Spleen (tissue), 11 donors: ENCODE results near the gene ABCB9. TPM values are rescaled to one million over a fixed set of nuclear protein-coding genes. Genes with fewer than 3 reads are reported as not detected.

Experiments used
- DNase-seq: peaks from one replicate; pipeline ENCODE4 v3.0.0-alpha.2; 2020
- H3K27ac ChIP-seq, 8 donors: fragments of 200-600 bp; sonication (generic) in 7 of 8; 1 replicate in 4 of 8; 2 replicates in 4 of 8; pipeline versions ENCODE4 v1.5.0 to v1.8.0; 2016 to 2021; ENCODE audit warnings: inconsistent platforms in 4 of 8, mild to moderate bottlenecking in 4 of 8, moderate library complexity in 1 of 8
- H3K27me3 ChIP-seq, 7 donors: fragments of 200-600 bp; sonication (generic) in 6 of 7; replicated peaks in 1 of 7; 1 replicate in 4 of 7; 2 replicates in 3 of 7; pipeline versions ENCODE4 v1.5.0 to v1.8.0; 2016 to 2021; ENCODE audit warnings: inconsistent platforms in 3 of 7, mild to moderate bottlenecking in 1 of 7
- H3K36me3 ChIP-seq, 6 donors: fragments of 200-600 bp; sonication (generic) in 5 of 6; 1 replicate in 4 of 6; 2 replicates in 2 of 6; pipeline versions ENCODE4 v1.5.0 to v1.8.0; 2016 to 2021; ENCODE audit warnings: inconsistent platforms in 2 of 6
- H3K4me1 ChIP-seq, 6 donors: fragments of 200-600 bp; sonication (generic) in 5 of 6; 1 replicate in 3 of 6; 2 replicates in 3 of 6; pipeline versions ENCODE4 v1.5.0 to v1.8.0; 2016 to 2021; ENCODE audit warnings: inconsistent platforms in 3 of 6
- H3K4me3 ChIP-seq, 8 donors: fragments of 200-600 bp; sonication (generic) in 7 of 8; 1 replicate in 4 of 8; 2 replicates in 4 of 8; pipeline versions ENCODE4 v1.5.0 to v1.8.0; 2016 to 2021; ENCODE audit warnings: inconsistent platforms in 4 of 8, mild to moderate bottlenecking in 4 of 8, moderate library complexity in 2 of 8
- H3K9me3 ChIP-seq, 8 donors: fragments of 200-600 bp; sonication (generic) in 7 of 8; 1 replicate in 4 of 8; 2 replicates in 4 of 8; pipeline versions ENCODE4 v1.5.0 to v1.8.0; 2016 to 2021; ENCODE audit warnings: inconsistent platforms in 4 of 8
- CTCF ChIP-seq, 11 experiments: fragments of 200-600 bp in 7 of 11; fragments of 450-650 bp in 4 of 11; sonication (generic) in 4 of 11; IDR thresholded peaks in 8 of 11; conservative IDR thresholded peaks in 3 of 11; 1 replicate in 7 of 11; 2 replicates in 4 of 11; pipeline versions ENCODE4 v1.4.0 to v1.8.0; 2016 to 2021; ENCODE audit warnings: antibody characterized with exemption in 11 of 11, inconsistent platforms in 4 of 11, mild to moderate bottlenecking in 1 of 11
- POLR2A ChIP-seq, 3 donors: fragments of 450-650 bp; IDR thresholded peaks; one replicate each; pipeline ENCODE4 v1.5.1; 2017; ENCODE audit warnings: antibody characterized with exemption in 3 of 3, mild to moderate bottlenecking in 1 of 3
- POLR2AphosphoS5 ChIP-seq, 3 donors: sonication (generic); formaldehyde crosslinking; IDR thresholded peaks; one replicate each; pipeline ENCODE4 v1.5.1; 2017; ENCODE audit warnings: antibody characterized with exemption in 3 of 3
- WGBS, 5 donors: extraction: QIAGEN DNeasy Blood & Tissue Kit in 3 of 5; methylation state at CpG; one replicate each; pipeline versions ENCODE4 v1.1.5 to v1.1.7; 2013 to 2018; 5-methylcytosine and 5-hydroxymethylcytosine counted together
- intact Hi-C: fragments of 100-400 bp; cut with DNase I; formaldehyde crosslinking; loops from one replicate; pipeline ENCODE4 v1.15.0; 2023; ENCODE audit warnings: low total_unique reads
- polyA plus RNA-seq, 3 donors: library from polyadenylated mRNA; stranded (reverse); fragments of 200-250 nt; gene quantifications; one replicate each; pipeline ENCODE4 v1.2.1, GENCODE V29; 2013
- total RNA-seq, 7 donors: library from RNA; depleted of rRNA in 3 of 7; stranded (reverse); fragments of >200 nt in 3 of 7; fragmentation: NEBNext Ultra II Directional in 4 of 7; extraction: Animal tissue kit (Norgen Biotek cat#: 25700) in 4 of 7; gene quantifications; one replicate each; pipeline versions ENCODE4 v1.1.0 to v1.2.1, GENCODE V29; 2016 to 2021
- donor health status: healthy with polysubstance abuse.
- donor health status: DM: no; HTN: no; CAD: no; lungs with moderate emphysema.
- donor health status: DM: no; HTN: no; CAD: no.
- donor health status: Bipolar disorder and iron deficiency.
- donor health status: healthy.
- donor health status: DM: no; HTN: no; CAD: no.
- donor health status: DM: yes; HTN: yes; CAD: no.

The ABCB9 gene
- total and polyA plus RNA-seq, 10 donors: 1.5 to 6.2 (median 4.5) TPM

GRCh38 chr12:122975790-122976647 is 9.8 kb upstream of the ABCB9 start:
- peaks cover 0 to 28% (median 3%) of the 10 kb centered on the region in 6 donors for H3K36me3 ChIP-seq
- peak overlapping the region; percentile 97 to 100 (median 99) for H3K27ac ChIP-seq
- no peaks in the 10 kb centered on the region for H3K9me3 ChIP-seq
- H3K4me3 ChIP-seq: peak overlapping the region; percentile 95 to 100 (median 98)
- WGBS, 5 donors: 7 to 19% (median 11%) methylated on average over 7 to 8 of the region's 8 CpGs
- no peaks in the 10 kb centered on the region for H3K27me3 ChIP-seq
- peak; percentile 78 for DNase-seq
- peaks cover 27 to 62% (median 54%) of the 10 kb centered on the region in 6 donors for H3K4me1 ChIP-seq
- no peak for TF ChIP-seq CTCF (IDR thresholded peaks at IDR 0.05 in 8 of 11, conservative IDR thresholded peaks at IDR 0.05 in 3 of 11)
- no peak for TF ChIP-seq POLR2AphosphoS5 (IDR thresholded peaks at IDR 0.05)
- TF ChIP-seq POLR2A (IDR thresholded peaks at IDR 0.05): no peak
- intact Hi-C loops: no loop called here

- Histone ChIP-seq H3K36me3 (peaks cover 0 to 28% (median 3%) of the 10 kb centered on the region in 6 donors), H3K27me3 (no peaks in the 10 kb centered on the region), H3K9me3 (no peaks in the 10 kb centered on the region), H3K4me1 (peaks cover 27 to 59% (median 53%) of the 10 kb centered on the region in 6 donors), H3K4me3 (peak within 1 kb of the TSS; percentile 95 to 100 (median 98)), H3K27ac (peak within 1 kb of the TSS; percentile 97 to 100 (median 99))
- peak; percentile 98 for DNase-seq
- intact Hi-C loops: no loop called here
- WGBS, 5 donors: 0 to 1% (median 0%) methylated on average over 38 to 66 of the region's 66 CpGs
- no peak for TF ChIP-seq POLR2A (IDR thresholded peaks at IDR 0.05)
- peak; percentile 76 to 86 (median 82) for TF ChIP-seq POLR2AphosphoS5 (IDR thresholded peaks at IDR 0.05)
- TF ChIP-seq CTCF (IDR thresholded peaks at IDR 0.05 in 8 of 11, conservative IDR thresholded peaks at IDR 0.05 in 3 of 11): peak in 1 of 11 experiments; percentile 4
Observed at GRCh38 chr12:122974892-122975789, 8.9 kb upstream of the ABCB9 start, which contains the start of gene OGFOD2. Gene OGFOD2 (plus strand): TSS chr12:122975244. CDS start chr12:122975252, 8 bp downstream.

- DNase-seq: peak; percentile 99
- Histone ChIP-seq H3K4me1 (peaks cover 20 to 51% (median 47%) of the 10 kb centered on the region in 6 donors), H3K27ac (peak overlapping the region; percentile 97 to 100 (median 99)), H3K27me3 (no peaks in the 10 kb centered on the region), H3K36me3 (peaks cover 0 to 28% (median 3%) of the 10 kb centered on the region in 6 donors), H3K4me3 (peak overlapping the region; percentile 95 to 100 (median 98)), H3K9me3 (no peaks in the 10 kb centered on the region)
- WGBS, 5 donors: 0 to 1% (median 0%) methylated on average over 28 to 32 of the region's 32 CpGs
- intact Hi-C loops: no loop called here
- TF ChIP-seq POLR2AphosphoS5 (IDR thresholded peaks at IDR 0.05) (peak; percentile 77 to 89 (median 81)), CTCF (IDR thresholded peaks at IDR 0.05 in 8 of 11, conservative IDR thresholded peaks at IDR 0.05 in 3 of 11) (peak in 2 of 11 experiments; percentile 4 to 6), POLR2A (IDR thresholded peaks at IDR 0.05) (peak in 1 of 3 donors; percentile 78)
Observed at GRCh38 chr12:122974274-122974891, 8.1 kb upstream of the ABCB9 start.
